ENCODE measurements around the gene SERPINB4. TPM values are rescaled to one million over a fixed set of nuclear protein-coding genes. Genes with fewer than 3 reads are reported as not detected.
"Not testable (repeated sequence)": the region's sequence is repeated elsewhere in the genome, so short reads cannot be mapped to it uniquely, and the experiment has no call there.

SERPINB4 gene
- not detected in 2 replicates for total RNA-seq

- not testable (repeated sequence) for DNase-seq (ENCODE audit: low read depth, low spot score)
Measured at GRCh38 chr18:63644142-63644541, at the start of gene SERPINB4. Gene SERPINB4, minus strand, starts transcription at chr18:63644256. Its CDS starts 679 bp downstream, at chr18:63643577.

- DNase-seq (ENCODE audit: low read depth, low spot score): no peak
Measured at GRCh38 chr18:63689064-63689463, 45.0 kb upstream of the SERPINB4 start.

GRCh38 chr18:63686871-63687270 lies 42.8 kb upstream of the SERPINB4 start:
- no peak for DNase-seq (ENCODE audit: low read depth, low spot score)

GRCh38 chr18:63684718-63685117 lies 40.7 kb upstream of the SERPINB4 start:
- no peak for DNase-seq (ENCODE audit: low read depth, low spot score)

GRCh38 chr18:63683890-63684289 lies 39.8 kb upstream of the SERPINB4 start:
- no peak for DNase-seq (ENCODE audit: low read depth, low spot score)

- no peak for DNase-seq (ENCODE audit: low read depth, low spot score)
Measured at GRCh38 chr18:63683152-63683551, 39.1 kb upstream of the SERPINB4 start.

- no peak for DNase-seq (ENCODE audit: low read depth, low spot score)
Measured at GRCh38 chr18:63681449-63682340, 37.6 kb upstream of the SERPINB4 start.

- no peak for DNase-seq (ENCODE audit: low read depth, low spot score)
Measured at GRCh38 chr18:63679820-63680606, 36.0 kb upstream of the SERPINB4 start.

GRCh38 chr18:63677500-63678225 lies 33.6 kb upstream of the SERPINB4 start:
- no peak for DNase-seq (ENCODE audit: low read depth, low spot score)

GRCh38 chr18:63676526-63677323 lies 32.7 kb upstream of the SERPINB4 start:
- DNase-seq (ENCODE audit: low read depth, low spot score): no peak

- no peak for DNase-seq (ENCODE audit: low read depth, low spot score)
Measured at GRCh38 chr18:63664571-63664970, 20.5 kb upstream of the SERPINB4 start.

- not testable (repeated sequence) for DNase-seq (ENCODE audit: low read depth, low spot score)
Measured at GRCh38 chr18:63661750-63662149, 17.7 kb upstream of the SERPINB4 start, which contains the start of gene SERPINB3. Gene SERPINB3, minus strand, starts transcription at chr18:63661893. Its CDS starts 677 bp downstream, at chr18:63661216.

GRCh38 chr18:63658920-63659319 lies 14.9 kb upstream of the SERPINB4 start:
- DNase-seq (ENCODE audit: low read depth, low spot score): not testable (repeated sequence)

- not testable (repeated sequence) for DNase-seq (ENCODE audit: low read depth, low spot score)
Measured at GRCh38 chr18:63650271-63650670, 6.2 kb upstream of the SERPINB4 start.

- DNase-seq (ENCODE audit: low read depth, low spot score): no peak
Measured at GRCh38 chr18:63648241-63648640, 4.2 kb upstream of the SERPINB4 start.

GRCh38 chr18:63646936-63647335 lies 2.9 kb upstream of the SERPINB4 start:
- no peak for DNase-seq (ENCODE audit: low read depth, low spot score)

- not testable (repeated sequence) for DNase-seq (ENCODE audit: low read depth, low spot score)
Measured at GRCh38 chr18:63644694-63645093, 638 bp upstream of the SERPINB4 start.

- DNase-seq (ENCODE audit: low read depth, low spot score): not testable (repeated sequence)
Measured at GRCh38 chr18:63642668-63643356, 1.2 kb downstream of the SERPINB4 start.

GRCh38 chr18:63641157-63641680 lies 2.8 kb downstream of the SERPINB4 start:
- DNase-seq (ENCODE audit: low read depth, low spot score): not testable (repeated sequence)

- no peak for DNase-seq (ENCODE audit: low read depth, low spot score)
Measured at GRCh38 chr18:63637703-63638102, 6.4 kb downstream of the SERPINB4 start.
